COR-L47 (cell line): ENCODE measurements around the gene LRRC40.
"Not testable (repeated sequence)": the region's sequence is repeated elsewhere in the genome, so short reads cannot be mapped to it uniquely, and the experiment has no call there.

Experiments used
- DNase-seq: peaks from one replicate; lab custom pipeline; 2025; lab: John Stamatoyannopoulos, UW

The LRRC40 gene

GRCh38 chr1:70202173-70202758 lies 3.1 kb downstream of the LRRC40 start:
- no peak for DNase-seq

- DNase-seq: no peak
Observed at GRCh38 chr1:70200065-70200464, 5.3 kb downstream of the LRRC40 start.

- no peak for DNase-seq
Observed at GRCh38 chr1:70196333-70196732, 9.0 kb downstream of the LRRC40 start.

GRCh38 chr1:70195342-70195741 lies 10.0 kb downstream of the LRRC40 start:
- no peak for DNase-seq

- DNase-seq: no peak
Observed at GRCh38 chr1:70194601-70195000, 10.8 kb downstream of the LRRC40 start.

- not testable (repeated sequence) for DNase-seq
Observed at GRCh38 chr1:70192446-70192845, 12.9 kb downstream of the LRRC40 start.

- DNase-seq: no peak
Observed at GRCh38 chr1:70190180-70190579, 15.2 kb downstream of the LRRC40 start.

- no peak for DNase-seq
Observed at GRCh38 chr1:70188522-70188921, 16.9 kb downstream of the LRRC40 start.

GRCh38 chr1:70185181-70185580 lies 20.2 kb downstream of the LRRC40 start:
- not testable (repeated sequence) for DNase-seq

GRCh38 chr1:70171512-70171911 lies 33.9 kb downstream of the LRRC40 start:
- DNase-seq: no peak

GRCh38 chr1:70169018-70169839 lies 36.1 kb downstream of the LRRC40 start:
- DNase-seq: no peak

GRCh38 chr1:70168283-70168682 lies 37.1 kb downstream of the LRRC40 start:
- DNase-seq: no peak

- no peak for DNase-seq
Observed at GRCh38 chr1:70164350-70164749, 41.0 kb downstream of the LRRC40 start.

- DNase-seq: no peak
Observed at GRCh38 chr1:70156529-70157120, 48.8 kb downstream of the LRRC40 start.

- no peak for DNase-seq
Observed at GRCh38 chr1:70153739-70154138, 51.6 kb downstream of the LRRC40 start.

- DNase-seq: no peak
Observed at GRCh38 chr1:70150444-70150843, 54.9 kb downstream of the LRRC40 start.

- no peak for DNase-seq
Observed at GRCh38 chr1:70146488-70146887, 58.9 kb downstream of the LRRC40 start.

- DNase-seq: no peak
Observed at GRCh38 chr1:70143048-70143659, 62.2 kb downstream of the LRRC40 start.

GRCh38 chr1:70142075-70142474 lies 63.3 kb downstream of the LRRC40 start:
- DNase-seq: no peak

GRCh38 chr1:70140894-70141293 lies 64.5 kb downstream of the LRRC40 start:
- no peak for DNase-seq

GRCh38 chr1:70140343-70140742 lies 65.0 kb downstream of the LRRC40 start:
- DNase-seq: no peak

- DNase-seq: no peak
Observed at GRCh38 chr1:70134148-70134547, 71.2 kb downstream of the LRRC40 start.

GRCh38 chr1:70117046-70117445 lies 88.3 kb downstream of the LRRC40 start:
- DNase-seq: no peak
